ENCODE data around the gene KRT82.

Gene KRT82

DNA sequence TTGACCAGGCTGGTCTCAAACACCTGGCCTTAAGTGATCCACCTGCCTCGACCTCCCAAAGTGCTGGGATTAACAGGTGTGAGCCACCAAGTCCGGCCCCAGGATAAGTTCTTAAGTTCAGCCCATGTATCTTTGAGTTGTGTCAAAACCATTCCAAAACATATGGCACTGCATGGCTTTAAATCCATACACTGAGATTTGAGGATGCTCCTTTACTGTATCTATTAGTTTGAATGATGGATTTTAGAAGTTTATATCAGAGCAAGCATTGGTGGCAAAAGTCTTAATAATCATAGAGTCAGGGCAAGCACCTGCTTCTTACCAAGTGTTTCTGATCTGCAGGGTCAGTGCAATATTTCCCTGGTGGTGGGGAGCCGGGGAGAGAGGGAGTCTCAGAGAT is 39.7 kb upstream of the KRT82 start:
- no peak overlapping the region for H3K4me3 ChIP-seq (ENCODE audit: low read length)
- no peak for DNase-seq (ENCODE audit: low read depth)
- TF ChIP-seq, protein P1, sequence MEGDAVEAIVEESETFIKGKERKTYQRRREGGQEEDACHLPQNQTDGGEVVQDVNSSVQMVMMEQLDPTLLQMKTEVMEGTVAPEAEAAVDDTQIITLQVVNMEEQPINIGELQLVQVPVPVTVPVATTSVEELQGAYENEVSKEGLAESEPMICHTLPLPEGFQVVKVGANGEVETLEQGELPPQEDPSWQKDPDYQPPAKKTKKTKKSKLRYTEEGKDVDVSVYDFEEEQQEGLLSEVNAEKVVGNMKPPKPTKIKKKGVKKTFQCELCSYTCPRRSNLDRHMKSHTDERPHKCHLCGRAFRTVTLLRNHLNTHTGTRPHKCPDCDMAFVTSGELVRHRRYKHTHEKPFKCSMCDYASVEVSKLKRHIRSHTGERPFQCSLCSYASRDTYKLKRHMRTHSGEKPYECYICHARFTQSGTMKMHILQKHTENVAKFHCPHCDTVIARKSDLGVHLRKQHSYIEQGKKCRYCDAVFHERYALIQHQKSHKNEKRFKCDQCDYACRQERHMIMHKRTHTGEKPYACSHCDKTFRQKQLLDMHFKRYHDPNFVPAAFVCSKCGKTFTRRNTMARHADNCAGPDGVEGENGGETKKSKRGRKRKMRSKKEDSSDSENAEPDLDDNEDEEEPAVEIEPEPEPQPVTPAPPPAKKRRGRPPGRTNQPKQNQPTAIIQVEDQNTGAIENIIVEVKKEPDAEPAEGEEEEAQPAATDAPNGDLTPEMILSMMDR (conservative IDR thresholded peaks at IDR 0.05; ENCODE audit: low read length): no peak

DNA sequence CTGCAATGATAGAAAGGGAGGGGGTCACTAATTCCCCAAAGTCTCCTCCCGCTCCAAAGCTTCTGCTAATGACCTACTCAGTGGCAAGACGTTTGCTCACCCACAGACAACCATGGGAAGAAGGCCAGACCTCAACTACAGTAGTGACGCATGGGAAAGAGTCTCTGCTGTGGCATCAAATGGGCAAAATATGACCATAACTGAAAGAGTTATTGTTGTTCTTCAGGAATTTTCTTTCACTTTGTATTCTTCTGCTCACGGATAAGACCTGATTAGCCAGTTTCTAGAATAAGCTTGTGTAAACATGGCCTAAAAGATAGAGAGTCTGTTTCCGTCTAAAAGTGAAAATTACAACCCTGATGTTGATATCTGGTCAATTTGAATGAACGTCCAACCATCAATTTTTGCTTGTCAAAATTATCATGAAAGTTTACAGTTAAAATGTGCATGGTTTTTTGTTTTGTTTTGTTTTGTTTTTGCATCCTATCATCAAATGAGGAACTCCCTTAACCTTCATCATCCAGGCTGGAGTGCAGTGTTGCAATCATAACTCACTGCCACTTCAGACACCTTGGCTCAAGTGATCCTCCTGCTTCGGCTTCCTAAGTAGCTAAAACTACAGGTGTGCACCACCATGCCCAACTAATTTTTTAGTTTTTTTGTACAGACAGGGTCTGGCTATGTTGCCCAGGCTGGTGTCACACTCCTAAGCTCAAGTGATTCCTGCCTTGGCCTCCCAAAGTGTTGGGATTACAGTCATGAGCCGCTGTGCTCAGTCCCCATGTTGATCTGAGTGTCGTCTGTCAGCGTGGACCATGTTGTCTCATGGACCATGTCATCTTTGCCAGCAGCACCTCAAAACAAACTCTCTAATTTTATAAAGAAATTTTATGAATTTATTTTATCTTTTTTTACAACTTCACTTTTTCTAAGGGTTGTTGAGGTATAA is 38.8 kb upstream of the KRT82 start:
- TF ChIP-seq, protein P1 (conservative IDR thresholded peaks at IDR 0.05; ENCODE audit: low read length): no peak
- H3K4me3 ChIP-seq (ENCODE audit: low read length): no peak overlapping the region
- no peak for DNase-seq (ENCODE audit: low read depth)

DNA sequence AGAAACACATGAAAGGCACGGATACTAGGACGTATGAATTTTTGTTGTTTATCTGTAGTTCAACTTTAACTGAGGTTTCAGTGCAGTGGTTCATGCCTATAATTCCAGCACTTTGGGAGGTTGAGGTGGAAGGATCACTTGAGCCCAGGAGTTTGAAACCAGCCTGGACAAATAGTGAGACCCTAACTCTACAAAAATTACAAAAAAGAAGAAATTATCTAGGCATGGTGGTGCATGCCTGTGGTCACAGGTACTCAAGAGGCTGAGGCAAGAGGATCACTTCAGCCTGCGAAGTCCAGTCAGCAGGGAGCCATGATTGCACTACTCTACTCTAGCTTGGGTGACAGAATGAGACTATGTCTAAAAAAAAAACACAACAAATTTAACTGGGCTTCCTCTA is 37.8 kb upstream of the KRT82 start:
- no peak for DNase-seq (ENCODE audit: low read depth)
- TF ChIP-seq, protein P1 (conservative IDR thresholded peaks at IDR 0.05; ENCODE audit: low read length): no peak
- no peak overlapping the region for H3K4me3 ChIP-seq (ENCODE audit: low read length)

DNA sequence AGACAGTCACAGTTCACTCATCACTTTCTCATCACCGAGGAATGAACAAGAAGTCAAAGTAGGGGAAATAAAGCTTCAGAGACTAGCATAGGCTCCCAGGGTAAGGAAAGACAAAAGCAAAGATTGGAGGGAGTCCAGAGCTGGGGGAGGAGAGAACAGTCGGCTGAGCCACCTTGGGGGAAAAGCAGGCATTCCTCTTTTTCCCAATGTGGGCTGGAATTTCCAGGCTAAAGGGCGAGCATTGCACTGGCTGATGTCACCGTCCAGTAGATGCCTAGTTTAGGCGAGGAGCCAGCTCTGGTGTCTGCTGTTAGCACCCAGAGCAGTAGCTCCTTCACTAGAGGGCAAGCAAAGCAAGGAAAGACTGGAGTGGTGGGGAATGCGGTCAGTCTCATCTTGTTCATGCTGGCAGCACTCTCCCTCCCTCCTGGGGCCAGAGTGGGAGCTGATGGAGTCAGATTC is 36.5 kb upstream of the KRT82 start:
- DNase-seq (ENCODE audit: low read depth): peak; percentile 87
- TF ChIP-seq, protein P1 (conservative IDR thresholded peaks at IDR 0.05; ENCODE audit: low read length): peak; percentile 30; the same call in 1 of the 2 replicates
- no peak overlapping the region for H3K4me3 ChIP-seq (ENCODE audit: low read length)

DNA sequence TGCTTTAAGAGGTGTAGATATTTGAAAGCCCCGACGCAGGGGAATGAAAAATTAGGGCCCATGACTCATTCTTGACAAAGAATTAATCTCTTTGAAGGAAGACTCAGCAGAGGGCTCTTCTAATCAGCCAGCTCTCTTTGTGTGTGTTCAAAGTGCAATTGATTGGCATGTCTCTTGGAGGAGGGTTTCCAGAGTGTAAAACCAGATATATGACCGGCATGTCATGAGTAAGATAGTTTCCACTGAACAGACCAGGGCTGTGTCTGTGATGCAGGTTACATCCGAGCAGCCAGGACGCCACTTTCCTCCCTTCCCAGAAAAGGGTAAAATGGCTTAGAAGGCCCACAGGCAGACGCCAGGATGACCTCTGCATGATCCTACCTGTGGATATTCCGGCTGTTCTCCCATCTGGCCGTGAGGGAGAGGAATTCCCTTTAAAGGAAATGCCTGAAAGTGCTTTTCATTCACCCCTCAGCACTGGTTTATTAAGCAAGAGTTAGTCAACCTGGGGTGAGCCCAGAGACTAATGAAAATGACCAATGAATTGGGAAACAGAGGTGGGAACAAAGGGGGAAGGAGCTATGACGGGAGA is 35.3 kb upstream of the KRT82 start:
- TF ChIP-seq, protein P1 (conservative IDR thresholded peaks at IDR 0.05; ENCODE audit: low read length): no peak
- no peak overlapping the region for H3K4me3 ChIP-seq (ENCODE audit: low read length)
- DNase-seq (ENCODE audit: low read depth): peak; percentile 48

DNA sequence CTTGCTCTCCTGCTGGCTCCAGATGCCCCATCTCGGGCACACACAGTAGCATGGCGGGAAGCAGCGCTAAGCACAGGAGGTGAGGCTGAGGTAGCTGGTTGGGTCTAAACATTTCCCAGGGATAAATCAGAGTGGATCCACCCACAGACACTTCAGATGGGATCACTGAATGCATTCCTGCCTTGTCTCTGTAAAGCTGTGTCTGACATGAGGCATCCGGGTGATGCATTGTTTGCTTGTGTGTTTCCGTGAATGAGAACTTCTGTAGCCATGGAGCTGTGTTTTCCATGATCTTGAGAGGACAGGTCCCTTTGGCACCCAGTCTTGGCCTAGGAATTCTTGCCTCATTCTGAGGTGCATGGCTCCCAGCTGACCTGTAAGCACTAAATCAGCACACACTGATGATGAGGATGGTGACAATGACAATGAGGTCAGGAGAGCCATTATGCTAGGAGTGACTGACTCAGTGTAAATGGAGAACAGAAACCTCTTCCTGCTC is 34.7 kb upstream of the KRT82 start:
- peak; percentile 83 for DNase-seq (ENCODE audit: low read depth)
- TF ChIP-seq, protein P1 (conservative IDR thresholded peaks at IDR 0.05; ENCODE audit: low read length): no peak
- H3K4me3 ChIP-seq (ENCODE audit: low read length): no peak overlapping the region
